K562 (cell line): ENCODE results near the gene SEC14L1. TPM values are rescaled to one million over a fixed set of nuclear protein-coding genes. Genes with fewer than 3 reads are reported as not detected.

ENCODE experiments used
- BDP1 ChIP-seq: IDR thresholded peaks from 3 replicates; pipeline ENCODE4 v1.6.1; 2011; ENCODE audit not compliant: insufficient read length, insufficient read depth
- EP300 ChIP-seq: IDR thresholded peaks from 2 replicates; pipeline ENCODE4 v1.6.1; 2012; ENCODE audit warnings: low read length, improper control_type of control experiment
- EP400 ChIP-seq: fragments of 450-650 bp; IDR thresholded peaks from 2 replicates; pipeline ENCODE4 v1.6.1; 2017; ENCODE audit warnings: antibody characterized with exemption, mild to moderate bottlenecking, moderate library complexity
- HCFC1 ChIP-seq: IDR thresholded peaks from 2 replicates; pipeline ENCODE4 v1.6.1; 2012; ENCODE audit warnings: low read depth, low read length, improper control_type of control experiment
- MTF1 ChIP-seq: fragments of 250-450 bp; sonication (Bioruptor Pico); IDR thresholded peaks from 2 replicates; pipeline ENCODE4 v1.9.0; 2021; ENCODE audit warnings: moderate library complexity, mild to moderate bottlenecking, inconsistent platforms, borderline replicate concordance
- NFXL1 ChIP-seq: fragments of 450-650 bp; formaldehyde crosslinking; IDR thresholded peaks from 2 replicates; pipeline ENCODE4 v1.4.0; 2021; ENCODE audit warnings: mild to moderate bottlenecking
- NR2C1 ChIP-seq, 2 experiments: fragments of 450-650 bp; IDR thresholded peaks; 2 replicates each; pipeline ENCODE4 v1.6.1; 2017; ENCODE audit warnings: mild to moderate bottlenecking in 2 of 2, antibody characterized with exemption in 1 of 2, inconsistent platforms in 1 of 2, missing compliant biosample characterization in 1 of 2, missing genetic modification characterization in 1 of 2
- PTTG1 ChIP-seq: fragments of 450-650 bp; IDR thresholded peaks from 2 replicates; pipeline ENCODE4 v1.6.1; 2016; ENCODE audit warnings: low read depth, mild to moderate bottlenecking, missing genetic modification characterization, missing compliant biosample characterization
- RBBP5 ChIP-seq: fragments of 200-600 bp; sonication (generic); IDR thresholded peaks from 2 replicates; pipeline ENCODE4 v1.6.1; 2012; ENCODE audit warnings: borderline replicate concordance, mild to moderate bottlenecking, low read length, control low read depth, inconsistent platforms; ENCODE audit not compliant: insufficient read depth, poor library complexity, severe bottlenecking
- TAF9B ChIP-seq: fragments of 450-650 bp; IDR thresholded peaks from 2 replicates; pipeline ENCODE4 v1.6.1; 2018; ENCODE audit warnings: mild to moderate bottlenecking; ENCODE audit not compliant: partially characterized antibody
- TBP ChIP-seq: optimal IDR thresholded peaks from 2 replicates; pipeline ENCODE3; 2011; ENCODE audit warnings: low read depth, low read length, improper control_type of control experiment
- U2AF1 ChIP-seq: fragments of 200-400 bp; formaldehyde crosslinking; optimal IDR thresholded peaks from 2 replicates; pipeline ENCODE3; 2017; ENCODE audit warnings: mild to moderate bottlenecking, low read depth, low read length, moderate library complexity
- ZC3H8 ChIP-seq: fragments of 450-650 bp; IDR thresholded peaks from 2 replicates; pipeline ENCODE4 v1.6.1; 2017
- ZNF253 ChIP-seq: fragments of 250-450 bp; sonication (Bioruptor Pico); conservative IDR thresholded peaks from 2 replicates; pipeline ENCODE4 v1.6.1; 2021; ENCODE audit warnings: mild to moderate bottlenecking
- ZNF444 ChIP-seq: fragments of 250-450 bp; sonication (Bioruptor Pico); IDR thresholded peaks from 2 replicates; pipeline ENCODE4 v1.4.0; 2020; ENCODE audit warnings: mild to moderate bottlenecking, moderate library complexity
- ZNF740 ChIP-seq, 3 experiments: fragments of 200-800 bp in 1 of 3; sonication (Bioruptor generic) in 1 of 3; sonication (generic) in 1 of 3; formaldehyde crosslinking in 1 of 3; IDR thresholded peaks; 2 replicates each; pipeline versions ENCODE4 v1.6.1 to v1.8.0; 2016 to 2022; ENCODE audit warnings: mild to moderate bottlenecking in 2 of 3, missing compliant biosample characterization in 2 of 3, missing genetic modification characterization in 2 of 3, missing genetic modification reagents in 1 of 3
- ZNF780A ChIP-seq: fragments of 250-450 bp; sonication (Bioruptor Pico); IDR thresholded peaks from 2 replicates; pipeline ENCODE4 v1.5.0; 2021; ENCODE audit warnings: mild to moderate bottlenecking
- polyA plus RNA-seq, 8 experiments: library from polyadenylated mRNA; depleted of rRNA in 4 of 8; stranded (reverse) in 5 of 8; unstranded in 3 of 8; fragments of >200 nt; fragmentation: Nextera tagmentation in 2 of 8; fragmentation: Illumina TruSeq in 1 of 8; extraction: Ambion mirVana in 2 of 8; extraction: Trizol in 1 of 8; gene quantifications; 2 replicates each; pipeline versions ENCODE4 v1.2.1 to v1.2.3, GENCODE V29; 2011 to 2014; ENCODE audit warnings: inconsistent platforms in 1 of 8, missing spikeins in 1 of 8
- total RNA-seq, 7 experiments: library from RNA; depleted of rRNA in 6 of 7; stranded (reverse); fragments of >200 nt in 6 of 7; fragmentation: Illumina TruSeq in 2 of 7; extraction: Trizol in 2 of 7; gene quantifications; 2 replicates each; pipeline versions ENCODE4 v1.2.1 to v1.2.3, GENCODE V29; 2011 to 2021; ENCODE audit warnings: low replicate concordance in 1 of 7
- TF ChIP-seq, protein P1 (sequence below): fragments of 450-650 bp; formaldehyde crosslinking; IDR thresholded peaks from 2 replicates; pipeline ENCODE4 v1.4.0; 2022; ENCODE audit warnings: missing genetic modification characterization
- TF ChIP-seq, protein P2 (sequence below), 3 experiments: IDR thresholded peaks in 2 of 3; conservative IDR thresholded peaks in 1 of 3; 2 replicates each; pipeline ENCODE4 v1.5.1; 2011 to 2012; ENCODE audit warnings: low read length in 3 of 3, mild to moderate bottlenecking in 3 of 3, control low read depth in 2 of 3, improper control_type of control experiment in 1 of 3, inconsistent platforms in 1 of 3, low read depth in 1 of 3, mixed read lengths in 1 of 3, moderate library complexity in 1 of 3; ENCODE audit not compliant: insufficient read depth in 2 of 3
- TF ChIP-seq, protein P3 (sequence below): IDR thresholded peaks from 2 replicates; pipeline ENCODE4 v1.6.1; 2012; ENCODE audit warnings: low read depth, low read length, improper control_type of control experiment, borderline replicate concordance
- TF ChIP-seq, protein P4 (sequence below): fragments of 250-450 bp; sonication (Bioruptor Pico); IDR thresholded peaks from 2 replicates; pipeline ENCODE4 v1.5.0; 2020; ENCODE audit warnings: mild to moderate bottlenecking

SEC14L1 gene
- total and polyA plus RNA-seq, 9 of the 15 experiments (the other 6 are each of a cell fraction or from before 2014, with no cell fraction given): 3.1 to 39.7 (median 15.2) TPM

DNA sequence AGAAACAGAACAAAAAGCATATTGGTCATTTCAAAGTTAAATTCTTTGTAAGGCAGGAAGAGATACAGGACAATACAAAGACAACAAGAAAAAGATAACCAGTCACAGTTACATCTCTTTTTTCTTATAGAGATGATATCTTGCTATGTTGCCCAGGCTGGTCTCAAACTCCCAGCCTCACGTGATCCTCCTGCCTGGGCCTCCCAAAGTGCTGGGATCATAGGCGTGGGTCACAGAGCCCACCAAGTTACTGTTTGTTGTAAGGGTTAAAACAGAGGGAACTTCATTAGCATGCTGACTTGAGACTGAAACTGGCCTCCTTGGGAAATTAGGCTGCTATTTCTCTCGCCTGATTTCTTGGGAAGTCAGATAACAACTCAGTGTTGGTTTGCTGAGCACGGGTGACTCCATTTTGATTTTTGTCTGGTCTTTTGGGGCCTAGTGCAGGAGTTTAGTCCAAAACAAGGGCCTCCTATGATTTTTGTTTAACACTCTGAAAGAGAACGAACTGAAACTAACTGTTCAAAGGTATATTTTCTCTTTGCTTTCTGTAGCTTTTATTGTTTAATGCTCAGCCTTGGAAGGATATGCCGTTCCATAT, 31.5 kb upstream of the SEC14L1 start (continued):
- TF ChIP-seq, protein P1, sequence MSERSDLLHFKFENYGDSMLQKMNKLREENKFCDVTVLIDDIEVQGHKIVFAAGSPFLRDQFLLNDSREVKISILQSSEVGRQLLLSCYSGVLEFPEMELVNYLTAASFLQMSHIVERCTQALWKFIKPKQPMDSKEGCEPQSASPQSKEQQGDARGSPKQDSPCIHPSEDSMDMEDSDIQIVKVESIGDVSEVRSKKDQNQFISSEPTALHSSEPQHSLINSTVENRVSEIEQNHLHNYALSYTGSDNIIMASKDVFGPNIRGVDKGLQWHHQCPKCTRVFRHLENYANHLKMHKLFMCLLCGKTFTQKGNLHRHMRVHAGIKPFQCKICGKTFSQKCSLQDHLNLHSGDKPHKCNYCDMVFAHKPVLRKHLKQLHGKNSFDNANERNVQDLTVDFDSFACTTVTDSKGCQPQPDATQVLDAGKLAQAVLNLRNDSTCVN: no peak; the same call in 1 of the 2 replicates
- TF ChIP-seq, protein P2, sequence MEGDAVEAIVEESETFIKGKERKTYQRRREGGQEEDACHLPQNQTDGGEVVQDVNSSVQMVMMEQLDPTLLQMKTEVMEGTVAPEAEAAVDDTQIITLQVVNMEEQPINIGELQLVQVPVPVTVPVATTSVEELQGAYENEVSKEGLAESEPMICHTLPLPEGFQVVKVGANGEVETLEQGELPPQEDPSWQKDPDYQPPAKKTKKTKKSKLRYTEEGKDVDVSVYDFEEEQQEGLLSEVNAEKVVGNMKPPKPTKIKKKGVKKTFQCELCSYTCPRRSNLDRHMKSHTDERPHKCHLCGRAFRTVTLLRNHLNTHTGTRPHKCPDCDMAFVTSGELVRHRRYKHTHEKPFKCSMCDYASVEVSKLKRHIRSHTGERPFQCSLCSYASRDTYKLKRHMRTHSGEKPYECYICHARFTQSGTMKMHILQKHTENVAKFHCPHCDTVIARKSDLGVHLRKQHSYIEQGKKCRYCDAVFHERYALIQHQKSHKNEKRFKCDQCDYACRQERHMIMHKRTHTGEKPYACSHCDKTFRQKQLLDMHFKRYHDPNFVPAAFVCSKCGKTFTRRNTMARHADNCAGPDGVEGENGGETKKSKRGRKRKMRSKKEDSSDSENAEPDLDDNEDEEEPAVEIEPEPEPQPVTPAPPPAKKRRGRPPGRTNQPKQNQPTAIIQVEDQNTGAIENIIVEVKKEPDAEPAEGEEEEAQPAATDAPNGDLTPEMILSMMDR (IDR thresholded peaks at IDR 0.05 in 2 of 3, conservative IDR thresholded peaks at IDR 0.05 in 1 of 3; ENCODE audit: insufficient read depth in 2 of 3, low read depth in 1 of 3, low read length in 3 of 3): no peak
- TF ChIP-seq TBP (no peak), MTF1 (CRISPR knock-in tag) (no peak), PTTG1 (tag) (peak; percentile 90), HCFC1 (no peak), ZNF740 (CRISPR knock-in tag; IDR thresholded peaks at IDR 0.05) (no peak), ZNF740 (tag; IDR thresholded peaks at IDR 0.05) (peak in 1 of 2 experiments; percentile 87; a peak in 2 of 4 replicates), NFXL1 (0 out of 2 replicates have a peak, but pooled peaks have one; percentile 53), ZC3H8 (no peak), ZNF444 (CRISPR knock-in tag) (peak; percentile 84; the same call in 1 of the 2 replicates), TAF9B (no peak), U2AF1 (no peak), NR2C1 (IDR thresholded peaks at IDR 0.05) (no peak), NR2C1 (tag; IDR thresholded peaks at IDR 0.05) (peak; percentile 89), EP300 (no peak), EP400 (no peak), ZNF253 (CRISPR knock-in tag) (no peak), ZNF780A (CRISPR knock-in tag) (no peak), BDP1 (no peak), RBBP5 (no peak)
- TF ChIP-seq, protein P3, sequence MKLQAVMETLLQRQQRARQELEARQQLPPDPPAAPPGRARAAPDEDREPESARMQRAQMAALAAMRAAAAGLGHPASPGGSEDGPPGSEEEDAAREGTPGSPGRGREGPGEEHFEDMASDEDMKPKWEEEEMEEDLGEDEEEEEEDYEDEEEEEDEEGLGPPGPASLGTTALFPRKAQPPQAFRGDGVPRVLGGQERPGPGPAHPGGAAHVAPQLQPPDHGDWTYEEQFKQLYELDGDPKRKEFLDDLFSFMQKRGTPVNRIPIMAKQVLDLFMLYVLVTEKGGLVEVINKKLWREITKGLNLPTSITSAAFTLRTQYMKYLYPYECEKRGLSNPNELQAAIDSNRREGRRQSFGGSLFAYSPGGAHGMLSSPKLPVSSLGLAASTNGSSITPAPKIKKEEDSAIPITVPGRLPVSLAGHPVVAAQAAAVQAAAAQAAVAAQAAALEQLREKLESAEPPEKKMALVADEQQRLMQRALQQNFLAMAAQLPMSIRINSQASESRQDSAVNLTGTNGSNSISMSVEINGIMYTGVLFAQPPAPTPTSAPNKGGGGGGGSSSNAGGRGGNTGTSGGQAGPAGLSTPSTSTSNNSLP: no peak
- TF ChIP-seq, protein P4, sequence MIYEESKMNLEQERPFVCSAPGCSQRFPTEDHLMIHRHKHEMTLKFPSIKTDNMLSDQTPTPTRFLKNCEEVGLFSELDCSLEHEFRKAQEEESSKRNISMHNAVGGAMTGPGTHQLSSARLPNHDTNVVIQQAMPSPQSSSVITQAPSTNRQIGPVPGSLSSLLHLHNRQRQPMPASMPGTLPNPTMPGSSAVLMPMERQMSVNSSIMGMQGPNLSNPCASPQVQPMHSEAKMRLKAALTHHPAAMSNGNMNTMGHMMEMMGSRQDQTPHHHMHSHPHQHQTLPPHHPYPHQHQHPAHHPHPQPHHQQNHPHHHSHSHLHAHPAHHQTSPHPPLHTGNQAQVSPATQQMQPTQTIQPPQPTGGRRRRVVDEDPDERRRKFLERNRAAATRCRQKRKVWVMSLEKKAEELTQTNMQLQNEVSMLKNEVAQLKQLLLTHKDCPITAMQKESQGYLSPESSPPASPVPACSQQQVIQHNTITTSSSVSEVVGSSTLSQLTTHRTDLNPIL: peak; percentile 78; the same call in 1 of the 2 replicates
